Epithelial cell of proximal tubule (primary cell): Measurements from ENCODE around the gene SSC5D. TPM values are rescaled to one million over a fixed set of nuclear protein-coding genes. Genes with fewer than 3 reads are reported as not detected.

ENCODE experiments used
- DNase-seq: peaks from one replicate; pipeline ENCODE4 v3.0.0-alpha.2; 2011; ENCODE audit warnings: low read depth
- H3K4me3 ChIP-seq: 2 replicates; pipeline ENCODE4 v1.5.1; 2011; ENCODE audit warnings: low read depth, mild to moderate bottlenecking, low read length
- CTCF ChIP-seq: conservative IDR thresholded peaks from 2 replicates; pipeline ENCODE4 v1.5.1; 2012; ENCODE audit warnings: low read depth, mild to moderate bottlenecking, low read length
- total RNA-seq: library from RNA; depleted of rRNA; stranded (reverse); fragments of >200 nt; gene quantifications from 2 replicates; pipeline ENCODE4 v1.2.3, GENCODE V29; 2015

SSC5D gene
- total RNA-seq, 1 donor from 2014 or later: 0.86 TPM

- DNase-seq: no peak
- no peak for TF ChIP-seq CTCF
- no peak overlapping the region for H3K4me3 ChIP-seq
These were observed 31.4 kb downstream of the SSC5D start for GRCh38 chr19:55519451-55520311.

- no peak for DNase-seq
- H3K4me3 ChIP-seq: no peak overlapping the region
- no peak for TF ChIP-seq CTCF
These were observed 32.6 kb downstream of the SSC5D start for GRCh38 chr19:55520691-55521292.

GRCh38 chr19:55525289-55526101 lies 37.3 kb downstream of the SSC5D start:
- TF ChIP-seq CTCF: no peak
- no peak overlapping the region for H3K4me3 ChIP-seq
- no peak for DNase-seq

GRCh38 chr19:55526216-55527196 lies 38.3 kb downstream of the SSC5D start:
- no peak for TF ChIP-seq CTCF
- no peak overlapping the region for H3K4me3 ChIP-seq
- peak; percentile 3 for DNase-seq

- TF ChIP-seq CTCF: no peak
- no peak overlapping the region for H3K4me3 ChIP-seq
- DNase-seq: no peak
These were observed 39.2 kb downstream of the SSC5D start for GRCh38 chr19:55527197-55528029.
